ENCODE data around the gene GRB10.
"Not testable (repeated sequence)": the region's sequence is repeated elsewhere in the genome, so short reads cannot be mapped to it uniquely, and the experiment has no call there.

GRB10 gene

DNA sequence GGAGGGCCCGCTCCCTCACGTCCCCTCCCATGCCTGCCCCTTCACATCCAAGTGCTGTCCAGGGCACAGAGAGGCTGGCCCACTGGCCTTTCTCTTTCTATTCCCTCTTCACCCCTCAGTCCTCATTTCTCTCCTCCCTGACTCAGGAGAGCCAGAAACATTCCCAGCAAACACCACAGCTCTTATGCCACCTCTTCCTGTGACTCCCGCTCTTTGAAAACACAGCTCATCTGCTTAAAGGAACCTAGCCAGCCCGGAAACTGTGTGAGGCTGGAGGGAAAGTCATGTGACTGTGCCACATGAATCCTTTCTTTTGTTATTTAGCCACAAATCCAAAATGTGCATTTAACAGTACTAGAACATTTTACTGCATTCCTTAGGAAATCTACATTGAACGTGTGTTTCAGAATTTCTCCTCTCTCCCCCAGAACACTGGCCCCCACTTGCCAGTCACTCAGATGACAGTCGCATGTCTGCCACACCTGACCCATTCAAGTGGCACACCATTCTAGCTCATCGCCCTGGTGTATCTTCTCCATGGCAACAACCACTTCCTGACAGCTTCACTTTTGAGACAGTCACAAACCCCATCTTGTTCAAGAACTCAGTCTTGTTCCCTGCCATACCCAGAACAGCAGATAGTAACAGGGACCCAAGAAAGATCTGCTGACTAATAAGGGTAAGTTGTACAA, 42.8 kb downstream of the GRB10 start:
- TF ChIP-seq ESRRG (CRISPR knock-in tag; IDR thresholded peaks at IDR 0.05) (no peak), SNAI2 (CRISPR knock-in tag; IDR thresholded peaks at IDR 0.05) (no peak), ZC3H10 (CRISPR knock-in tag; IDR thresholded peaks at IDR 0.05) (no peak), RARB (CRISPR knock-in tag; IDR thresholded peaks at IDR 0.05) (no peak), OSR1 (CRISPR knock-in tag; IDR thresholded peaks at IDR 0.05) (no peak)
- ATAC-seq = no peak

DNA sequence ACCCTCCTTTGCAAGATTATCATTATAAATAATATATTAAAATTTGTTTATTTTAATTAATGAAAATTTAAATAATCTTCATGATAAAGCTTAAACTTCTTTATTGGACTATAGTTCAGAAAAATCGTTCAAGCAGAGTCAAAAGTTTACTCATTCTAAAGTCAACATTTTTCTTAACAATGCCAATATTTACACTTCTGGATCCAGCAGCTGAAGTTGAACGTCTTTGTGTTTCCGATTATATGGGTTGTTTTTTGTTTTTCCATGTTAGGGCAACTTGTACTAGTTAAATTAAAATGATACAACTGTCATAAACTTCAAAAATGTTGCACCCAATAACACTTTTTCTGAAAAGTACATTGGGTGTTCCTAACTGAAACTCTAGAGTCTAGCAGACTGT, 43.8 kb downstream of the GRB10 start:
- TF ChIP-seq, protein P1, sequence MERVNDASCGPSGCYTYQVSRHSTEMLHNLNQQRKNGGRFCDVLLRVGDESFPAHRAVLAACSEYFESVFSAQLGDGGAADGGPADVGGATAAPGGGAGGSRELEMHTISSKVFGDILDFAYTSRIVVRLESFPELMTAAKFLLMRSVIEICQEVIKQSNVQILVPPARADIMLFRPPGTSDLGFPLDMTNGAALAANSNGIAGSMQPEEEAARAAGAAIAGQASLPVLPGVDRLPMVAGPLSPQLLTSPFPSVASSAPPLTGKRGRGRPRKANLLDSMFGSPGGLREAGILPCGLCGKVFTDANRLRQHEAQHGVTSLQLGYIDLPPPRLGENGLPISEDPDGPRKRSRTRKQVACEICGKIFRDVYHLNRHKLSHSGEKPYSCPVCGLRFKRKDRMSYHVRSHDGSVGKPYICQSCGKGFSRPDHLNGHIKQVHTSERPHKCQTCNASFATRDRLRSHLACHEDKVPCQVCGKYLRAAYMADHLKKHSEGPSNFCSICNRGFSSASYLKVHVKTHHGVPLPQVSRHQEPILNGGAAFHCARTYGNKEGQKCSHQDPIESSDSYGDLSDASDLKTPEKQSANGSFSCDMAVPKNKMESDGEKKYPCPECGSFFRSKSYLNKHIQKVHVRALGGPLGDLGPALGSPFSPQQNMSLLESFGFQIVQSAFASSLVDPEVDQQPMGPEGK (CRISPR knock-in tag; IDR thresholded peaks at IDR 0.05; ENCODE audit: borderline replicate concordance) = no peak
- TF ChIP-seq ZFP3 (CRISPR knock-in tag; IDR thresholded peaks at IDR 0.05) = no peak
- TF ChIP-seq, protein P2, sequence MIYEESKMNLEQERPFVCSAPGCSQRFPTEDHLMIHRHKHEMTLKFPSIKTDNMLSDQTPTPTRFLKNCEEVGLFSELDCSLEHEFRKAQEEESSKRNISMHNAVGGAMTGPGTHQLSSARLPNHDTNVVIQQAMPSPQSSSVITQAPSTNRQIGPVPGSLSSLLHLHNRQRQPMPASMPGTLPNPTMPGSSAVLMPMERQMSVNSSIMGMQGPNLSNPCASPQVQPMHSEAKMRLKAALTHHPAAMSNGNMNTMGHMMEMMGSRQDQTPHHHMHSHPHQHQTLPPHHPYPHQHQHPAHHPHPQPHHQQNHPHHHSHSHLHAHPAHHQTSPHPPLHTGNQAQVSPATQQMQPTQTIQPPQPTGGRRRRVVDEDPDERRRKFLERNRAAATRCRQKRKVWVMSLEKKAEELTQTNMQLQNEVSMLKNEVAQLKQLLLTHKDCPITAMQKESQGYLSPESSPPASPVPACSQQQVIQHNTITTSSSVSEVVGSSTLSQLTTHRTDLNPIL (CRISPR knock-in tag; IDR thresholded peaks at IDR 0.05; ENCODE audit: low read depth) = no peak
- no peak for TF ChIP-seq ISL1 (CRISPR knock-in tag; IDR thresholded peaks at IDR 0.05)
- no peak for TF ChIP-seq ESRRG (CRISPR knock-in tag; IDR thresholded peaks at IDR 0.05)
- TF ChIP-seq PPARA (CRISPR knock-in tag; IDR thresholded peaks at IDR 0.05; ENCODE audit: borderline replicate concordance) = no peak
- no peak for ATAC-seq

DNA sequence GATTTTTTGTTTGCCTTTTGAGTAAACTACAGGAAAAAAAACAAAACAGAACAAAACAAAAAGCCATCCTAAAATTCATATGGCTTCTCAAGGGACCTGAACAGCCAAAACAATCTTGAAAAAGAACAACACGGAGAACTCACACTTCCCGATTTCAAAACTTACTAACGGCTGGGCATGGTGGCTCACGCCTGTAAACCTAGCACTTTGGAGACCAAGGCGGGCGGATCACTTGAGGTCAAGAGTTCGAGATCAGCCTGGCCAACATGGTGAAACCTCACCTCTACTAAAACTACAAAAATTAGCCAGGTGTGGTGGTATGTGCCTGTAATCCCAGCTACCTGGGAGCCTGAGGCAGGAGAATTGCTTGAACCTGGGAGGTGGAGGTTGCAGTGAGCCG, 46.9 kb downstream of the GRB10 start:
- not testable (repeated sequence) for ATAC-seq

DNA sequence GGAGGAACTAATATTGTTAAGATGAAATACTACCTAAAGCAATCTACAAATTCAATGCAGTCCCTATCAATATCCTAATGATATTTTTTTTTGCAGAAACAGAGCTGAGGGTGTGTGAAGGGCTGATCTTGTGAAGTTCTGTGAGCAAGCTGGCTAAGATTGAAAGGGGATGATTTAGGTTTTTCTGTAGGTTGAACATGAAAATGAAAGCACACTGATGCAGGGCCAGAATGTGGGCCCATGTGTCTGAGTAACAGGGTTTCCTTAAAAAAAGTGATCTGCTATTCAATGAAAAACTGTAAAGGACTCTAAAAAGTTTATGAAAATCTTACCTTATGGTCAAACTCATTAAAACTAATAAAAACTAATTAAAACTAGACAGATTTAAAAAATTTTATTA, 47.4 kb downstream of the GRB10 start:
- ATAC-seq = no peak
- TF ChIP-seq PPARA (CRISPR knock-in tag; IDR thresholded peaks at IDR 0.05; ENCODE audit: borderline replicate concordance) (no peak), BACH2 (CRISPR knock-in tag; IDR thresholded peaks at IDR 0.05; ENCODE audit: borderline replicate concordance) (no peak), ARNTL (CRISPR knock-in tag; IDR thresholded peaks at IDR 0.05; ENCODE audit: borderline replicate concordance, low read depth) (no peak), OSR1 (CRISPR knock-in tag; IDR thresholded peaks at IDR 0.05) (no peak), RARB (CRISPR knock-in tag; IDR thresholded peaks at IDR 0.05) (no peak), SNAI2 (CRISPR knock-in tag; IDR thresholded peaks at IDR 0.05) (no peak), TOX (CRISPR knock-in tag; IDR thresholded peaks at IDR 0.05; ENCODE audit: borderline replicate concordance) (no peak), ZNF8 (CRISPR knock-in tag; IDR thresholded peaks at IDR 0.05) (no peak), TCF4 (CRISPR knock-in tag; IDR thresholded peaks at IDR 0.05; ENCODE audit: borderline replicate concordance) (no peak)
- TF ChIP-seq, protein P3, sequence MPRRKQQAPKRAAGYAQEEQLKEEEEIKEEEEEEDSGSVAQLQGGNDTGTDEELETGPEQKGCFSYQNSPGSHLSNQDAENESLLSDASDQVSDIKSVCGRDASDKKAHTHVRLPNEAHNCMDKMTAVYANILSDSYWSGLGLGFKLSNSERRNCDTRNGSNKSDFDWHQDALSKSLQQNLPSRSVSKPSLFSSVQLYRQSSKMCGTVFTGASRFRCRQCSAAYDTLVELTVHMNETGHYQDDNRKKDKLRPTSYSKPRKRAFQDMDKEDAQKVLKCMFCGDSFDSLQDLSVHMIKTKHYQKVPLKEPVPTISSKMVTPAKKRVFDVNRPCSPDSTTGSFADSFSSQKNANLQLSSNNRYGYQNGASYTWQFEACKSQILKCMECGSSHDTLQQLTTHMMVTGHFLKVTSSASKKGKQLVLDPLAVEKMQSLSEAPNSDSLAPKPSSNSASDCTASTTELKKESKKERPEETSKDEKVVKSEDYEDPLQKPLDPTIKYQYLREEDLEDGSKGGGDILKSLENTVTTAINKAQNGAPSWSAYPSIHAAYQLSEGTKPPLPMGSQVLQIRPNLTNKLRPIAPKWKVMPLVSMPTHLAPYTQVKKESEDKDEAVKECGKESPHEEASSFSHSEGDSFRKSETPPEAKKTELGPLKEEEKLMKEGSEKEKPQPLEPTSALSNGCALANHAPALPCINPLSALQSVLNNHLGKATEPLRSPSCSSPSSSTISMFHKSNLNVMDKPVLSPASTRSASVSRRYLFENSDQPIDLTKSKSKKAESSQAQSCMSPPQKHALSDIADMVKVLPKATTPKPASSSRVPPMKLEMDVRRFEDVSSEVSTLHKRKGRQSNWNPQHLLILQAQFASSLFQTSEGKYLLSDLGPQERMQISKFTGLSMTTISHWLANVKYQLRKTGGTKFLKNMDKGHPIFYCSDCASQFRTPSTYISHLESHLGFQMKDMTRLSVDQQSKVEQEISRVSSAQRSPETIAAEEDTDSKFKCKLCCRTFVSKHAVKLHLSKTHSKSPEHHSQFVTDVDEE (CRISPR knock-in tag; IDR thresholded peaks at IDR 0.05) = no peak
- TF ChIP-seq, protein P4, sequence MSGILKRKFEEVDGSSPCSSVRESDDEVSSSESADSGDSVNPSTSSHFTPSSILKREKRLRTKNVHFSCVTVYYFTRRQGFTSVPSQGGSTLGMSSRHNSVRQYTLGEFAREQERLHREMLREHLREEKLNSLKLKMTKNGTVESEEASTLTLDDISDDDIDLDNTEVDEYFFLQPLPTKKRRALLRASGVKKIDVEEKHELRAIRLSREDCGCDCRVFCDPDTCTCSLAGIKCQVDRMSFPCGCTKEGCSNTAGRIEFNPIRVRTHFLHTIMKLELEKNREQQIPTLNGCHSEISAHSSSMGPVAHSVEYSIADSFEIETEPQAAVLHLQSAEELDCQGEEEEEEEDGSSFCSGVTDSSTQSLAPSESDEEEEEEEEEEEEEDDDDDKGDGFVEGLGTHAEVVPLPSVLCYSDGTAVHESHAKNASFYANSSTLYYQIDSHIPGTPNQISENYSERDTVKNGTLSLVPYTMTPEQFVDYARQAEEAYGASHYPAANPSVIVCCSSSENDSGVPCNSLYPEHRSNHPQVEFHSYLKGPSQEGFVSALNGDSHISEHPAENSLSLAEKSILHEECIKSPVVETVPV (CRISPR knock-in tag; IDR thresholded peaks at IDR 0.05) = no peak

DNA sequence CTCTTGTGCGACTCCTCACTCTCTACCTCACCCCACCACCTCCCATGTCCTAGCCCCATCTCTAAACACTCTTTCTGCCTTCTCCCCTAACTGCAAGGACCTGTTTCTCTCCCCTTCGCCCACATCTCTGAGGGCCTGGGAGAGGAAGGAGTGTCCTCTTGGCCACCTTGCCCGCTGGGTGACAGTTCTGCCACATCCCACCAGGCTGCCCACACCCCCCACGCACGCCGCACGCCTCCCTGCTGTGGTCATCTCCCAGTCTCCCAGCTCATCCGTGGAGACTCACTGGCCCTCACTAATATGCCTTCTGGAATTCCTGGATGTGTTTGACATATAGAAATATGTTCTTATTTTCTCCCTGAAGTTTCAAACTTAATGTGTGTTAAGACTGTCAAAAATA, 48.5 kb downstream of the GRB10 start:
- no peak for ATAC-seq
- TF ChIP-seq RARB (CRISPR knock-in tag; IDR thresholded peaks at IDR 0.05) (no peak), ZNF8 (CRISPR knock-in tag; IDR thresholded peaks at IDR 0.05) (no peak), ZNF70 (CRISPR knock-in tag; IDR thresholded peaks at IDR 0.05) (no peak), BACH2 (CRISPR knock-in tag; IDR thresholded peaks at IDR 0.05; ENCODE audit: borderline replicate concordance) (no peak), ARNTL (CRISPR knock-in tag; IDR thresholded peaks at IDR 0.05; ENCODE audit: borderline replicate concordance, low read depth) (no peak), OSR1 (CRISPR knock-in tag; IDR thresholded peaks at IDR 0.05) (no peak)
- TF ChIP-seq, protein P2 (CRISPR knock-in tag; IDR thresholded peaks at IDR 0.05; ENCODE audit: low read depth) = no peak
